WTC11 (cell line): ENCODE results near the gene PDLIM1. TPM values are rescaled to one million over a fixed set of nuclear protein-coding genes. Genes with fewer than 3 reads are reported as not detected.

Source experiments
- ATAC-seq: fragments of 200-7000 bp; cut with Tn5 transposase; 2 replicates; pipeline ENCODE4 v1.10.0; 2021; ENCODE audit warnings: mild to moderate bottlenecking, moderate library complexity
- CTCF ChIA-PET: fragments of 300-600 bp; sonication (Branson Sonifier 250); formaldehyde crosslinking; loops from one replicate; lab custom pipeline; 2021; ENCODE audit warnings: antibody characterized with exemption; lab: Charles Lee
- POLR2A ChIA-PET: fragments of 350-600 bp; sonication (Branson Sonifier 250); formaldehyde crosslinking; loops from one replicate; lab custom pipeline; 2021; ENCODE audit warnings: antibody characterized with exemption; lab: Charles Lee
- DNase-seq: peaks from one replicate; pipeline ENCODE4 v3.0.0; 2021; ENCODE audit warnings: low spot score
- H3K27ac Mint-ChIP-seq: 2 replicates; pipeline ENCODE4 v1.8.0; 2021; ENCODE audit warnings: mixed read lengths
- H3K27me3 Mint-ChIP-seq: 2 replicates; pipeline ENCODE4 v1.8.0; 2021; ENCODE audit warnings: low read depth, mild to moderate bottlenecking, moderate library complexity, mixed read lengths
- H3K36me3 Mint-ChIP-seq: 2 replicates; pipeline ENCODE4 v1.8.0; 2021; ENCODE audit warnings: mixed read lengths
- H3K4me1 Mint-ChIP-seq: 2 replicates; pipeline ENCODE4 v1.8.0; 2022; ENCODE audit warnings: mixed read lengths
- H3K4me3 Mint-ChIP-seq: 2 replicates; pipeline ENCODE4 v1.8.0; 2021; ENCODE audit warnings: mild to moderate bottlenecking, moderate library complexity, mixed read lengths
- H3K9me3 Mint-ChIP-seq: 2 replicates; pipeline ENCODE4 v1.8.0; 2021; ENCODE audit warnings: mixed read lengths
- AR ChIP-seq: fragments of 250-450 bp; sonication (Bioruptor Pico); IDR thresholded peaks from 2 replicates; pipeline ENCODE4 v1.9.0; 2021; ENCODE audit warnings: mild to moderate bottlenecking
- CTCF ChIP-seq: fragments of 200-600 bp; IDR thresholded peaks from 2 replicates; pipeline ENCODE4 v1.8.0; 2022; ENCODE audit warnings: antibody characterized with exemption
- E2F1 ChIP-seq: sonication (generic); formaldehyde crosslinking; IDR thresholded peaks from 2 replicates; pipeline ENCODE4 v1.8.0; 2022; ENCODE audit warnings: mild to moderate bottlenecking, missing genetic modification reagents
- ERG ChIP-seq: fragments of 250-450 bp; sonication (Bioruptor Pico); IDR thresholded peaks from 2 replicates; pipeline ENCODE4 v1.8.0; 2021; ENCODE audit warnings: mild to moderate bottlenecking
- FOXJ3 ChIP-seq: sonication (generic); formaldehyde crosslinking; IDR thresholded peaks from 2 replicates; pipeline ENCODE4 v1.9.0; 2021; ENCODE audit warnings: missing genetic modification reagents, mild to moderate bottlenecking, borderline replicate concordance
- GABPB1 ChIP-seq: sonication (generic); formaldehyde crosslinking; IDR thresholded peaks from 2 replicates; pipeline ENCODE4 v1.8.1; 2023; ENCODE audit warnings: mild to moderate bottlenecking, missing genetic modification reagents
- GRHL2 ChIP-seq: fragments of 250-450 bp; sonication (Bioruptor Pico); IDR thresholded peaks from 2 replicates; pipeline ENCODE4 v1.8.0; 2022; ENCODE audit warnings: mild to moderate bottlenecking, moderate library complexity; ENCODE audit not compliant: insufficient replicate concordance, severe bottlenecking
- MLX ChIP-seq: sonication (generic); formaldehyde crosslinking; IDR thresholded peaks from 2 replicates; pipeline ENCODE4 v1.8.1; 2023; ENCODE audit warnings: mild to moderate bottlenecking, missing genetic modification reagents, moderate library complexity
- NFE2L1 ChIP-seq: sonication (generic); formaldehyde crosslinking; IDR thresholded peaks from 2 replicates; pipeline ENCODE4 v1.8.1; 2023; ENCODE audit warnings: missing genetic modification reagents
- OVOL2 ChIP-seq: fragments of 250-450 bp; sonication (Bioruptor Pico); IDR thresholded peaks from 2 replicates; pipeline ENCODE4 v1.9.0; 2021; ENCODE audit warnings: mild to moderate bottlenecking, borderline replicate concordance
- RORB ChIP-seq: fragments of 250-450 bp; sonication (Bioruptor Pico); IDR thresholded peaks from 2 replicates; pipeline ENCODE4 v1.9.0; 2021; ENCODE audit warnings: mild to moderate bottlenecking
- TCF7 ChIP-seq: sonication (generic); formaldehyde crosslinking; IDR thresholded peaks from 2 replicates; pipeline ENCODE4 v1.8.0; 2022; ENCODE audit warnings: mild to moderate bottlenecking, low read depth, missing genetic modification reagents, moderate library complexity
- TEAD4 ChIP-seq: sonication (generic); formaldehyde crosslinking; IDR thresholded peaks from 2 replicates; pipeline ENCODE4 v1.8.0; 2022; ENCODE audit warnings: mild to moderate bottlenecking, missing genetic modification reagents
- USF2 ChIP-seq: sonication (generic); formaldehyde crosslinking; IDR thresholded peaks from 2 replicates; pipeline ENCODE4 v1.8.1; 2023; ENCODE audit warnings: mild to moderate bottlenecking, missing genetic modification reagents, moderate library complexity
- ZSCAN18 ChIP-seq: fragments of 250-450 bp; sonication (Bioruptor Pico); IDR thresholded peaks from 2 replicates; pipeline ENCODE4 v2.1.2; 2022; ENCODE audit warnings: mild to moderate bottlenecking, moderate library complexity
- total RNA-seq: library from RNA; stranded (reverse); gene quantifications from 3 replicates; pipeline ENCODE4 v1.2.3, GENCODE V29; 2021

The PDLIM1 gene
- total RNA-seq, 1 experiment from 2014 or later, result 223 TPM

GRCh38 chr10:95247200-95247880 lies 43.5 kb downstream of the PDLIM1 start (continued):
- TF ChIP-seq AR (no peak), MLX (CRISPR knock-in tag) (no peak), GABPB1 (CRISPR knock-in tag) (no peak), TCF7 (no peak), E2F1 (CRISPR knock-in tag) (no peak), GRHL2 (no peak)
- TF ChIP-seq, all 79 proteins: peak for 0

- H3K9me3 Mint-ChIP-seq, result no peaks in the 10 kb centered on the region
- H3K36me3 Mint-ChIP-seq, result peaks cover 36% of the 10 kb centered on the region
- H3K27me3 Mint-ChIP-seq, result no peaks in the 10 kb centered on the region
- no peak for TF ChIP-seq TCF7
- TF ChIP-seq CTCF, result peak; percentile 87
- peak; percentile 28; the same call in 1 of the 2 replicates for TF ChIP-seq USF2 (CRISPR knock-in tag)
- TF ChIP-seq TEAD4 (CRISPR knock-in tag), result no peak
- no peak for TF ChIP-seq RORB (CRISPR knock-in tag)
- no peak for TF ChIP-seq MLX (CRISPR knock-in tag)
- TF ChIP-seq OVOL2 (CRISPR knock-in tag), result no peak
- TF ChIP-seq FOXJ3 (CRISPR knock-in tag), result no peak
- no peak for TF ChIP-seq ERG (CRISPR knock-in tag)
- no peak for TF ChIP-seq NFE2L1 (CRISPR knock-in tag)
- TF ChIP-seq ZSCAN18 (CRISPR knock-in tag), result no peak
- no peak overlapping the region for H3K4me3 Mint-ChIP-seq
- ChIA-PET CTCF (interaction anchor here (0.7 to 3.2 kb wide), 50 partner anchors 8 to 976 kb away, joined by 3 to 60 read pairs (median 4); partner anchors contain the start of gene PDLIM1), POLR2A (interaction anchor here (0.8 to 1.8 kb wide), 2 partner anchors 41 to 116 kb away, joined by 3 to 4 read pairs; no protein-coding TSS in a partner anchor)
- DNase-seq, result peak; percentile 86
- peaks cover 52% of the 10 kb centered on the region for H3K4me1 Mint-ChIP-seq
- ATAC-seq, result peak; percentile 71
- H3K27ac Mint-ChIP-seq, result no peak overlapping the region
Measured at GRCh38 chr10:95246582-95247051, 44.2 kb downstream of the PDLIM1 start.
